Measurements from ENCODE around the gene CSTF2. TPM values are rescaled to one million over a fixed set of nuclear protein-coding genes. Genes with fewer than 3 reads are reported as not detected.
"Not testable (repeated sequence)": the region's sequence is repeated elsewhere in the genome, so short reads cannot be mapped to it uniquely, and the experiment has no call there.

Gene CSTF2
- polyA plus RNA-seq, 1 donor (not counting 4 experiments of a cell fraction or from before 2014, with no cell fraction given): 29.5 TPM

- Histone ChIP-seq H3K79me2 (ENCODE audit: control insufficient read depth, insufficient read depth, low read length) (no peaks in the 10 kb centered on the region), H3K4me3 (ENCODE audit: control insufficient read depth in 2 of 3, extremely low read depth in 1 of 3, insufficient read depth in 2 of 3, low read depth in 1 of 3, low read length in 3 of 3) (no peak overlapping the region), H3K4me1 (ENCODE audit: control insufficient read depth, extremely low read depth, insufficient read depth, low read length) (no peaks in the 10 kb centered on the region), H3K9me1 (ENCODE audit: control insufficient read depth, extremely low read depth, insufficient read depth, low read length) (no peaks in the 10 kb centered on the region), H3K27me3 (ENCODE audit: control insufficient read depth, extremely low read depth, insufficient read depth, low read length) (no peaks in the 10 kb centered on the region), H3K9ac (ENCODE audit: control insufficient read depth, extremely low read depth, insufficient read depth, low read length) (no peak overlapping the region), H4K20me1 (ENCODE audit: control insufficient read depth, extremely low read depth, insufficient read depth, low read length) (no peaks in the 10 kb centered on the region), H2AFZ (ENCODE audit: control insufficient read depth, low read length) (no peak overlapping the region), H3K27ac (ENCODE audit: control insufficient read depth, insufficient read depth, low read length) (no peak overlapping the region), H3K4me2 (ENCODE audit: control insufficient read depth, extremely low read depth, insufficient read depth, low read depth, low read length) (no peak overlapping the region), H3K9me3 (ENCODE audit: control insufficient read depth, low read depth, low read length) (no peaks in the 10 kb centered on the region), H3K36me3 (ENCODE audit: control insufficient read depth in 2 of 2, extremely low read depth in 1 of 2, insufficient read depth in 2 of 2, low read length in 2 of 2) (no peaks in the 10 kb centered on the region)
- no peak for TF ChIP-seq EZH2 (IDR thresholded peaks at IDR 0.05; ENCODE audit: low read length)
- no peak for TF ChIP-seq CTCF (optimal IDR thresholded peaks at IDR 0.05 in 1 of 3, IDR thresholded peaks at IDR 0.05 in 1 of 3, conservative IDR thresholded peaks at IDR 0.05 in 1 of 3; ENCODE audit: extremely low read depth in 1 of 3, insufficient read depth in 2 of 3, low read length in 3 of 3)
- dilution Hi-C loops (cut with MboI; ENCODE audit: extremely low pct_ligation_motif_present, low sequenced_read_pairs): no loop called here
- FAIRE-seq (no peak), DNase-seq (ENCODE audit: low read depth, low spot score) (no peak)
Observed at GRCh38 chrX:100802843-100803242, 17.3 kb upstream of the CSTF2 start.

GRCh38 chrX:100804780-100805179 lies 15.4 kb upstream of the CSTF2 start:
- no peak overlapping the region for H3K4me3 ChIP-seq (ENCODE audit: control insufficient read depth in 2 of 3, extremely low read depth in 1 of 3, insufficient read depth in 2 of 3, low read depth in 1 of 3, low read length in 3 of 3)
- no peak overlapping the region for H3K9ac ChIP-seq (ENCODE audit: control insufficient read depth, extremely low read depth, insufficient read depth, low read length)
- H3K4me1 ChIP-seq (ENCODE audit: control insufficient read depth, extremely low read depth, insufficient read depth, low read length): no peaks in the 10 kb centered on the region
- H3K9me3 ChIP-seq (ENCODE audit: control insufficient read depth, low read depth, low read length): no peaks in the 10 kb centered on the region
- no peak for FAIRE-seq
- no peaks in the 10 kb centered on the region for H3K36me3 ChIP-seq (ENCODE audit: control insufficient read depth in 2 of 2, extremely low read depth in 1 of 2, insufficient read depth in 2 of 2, low read length in 2 of 2)
- dilution Hi-C loops (cut with MboI; ENCODE audit: extremely low pct_ligation_motif_present, low sequenced_read_pairs): no loop called here
- H3K4me2 ChIP-seq (ENCODE audit: control insufficient read depth, extremely low read depth, insufficient read depth, low read depth, low read length): no peak overlapping the region
- no peaks in the 10 kb centered on the region for H4K20me1 ChIP-seq (ENCODE audit: control insufficient read depth, extremely low read depth, insufficient read depth, low read length)
- H3K27me3 ChIP-seq (ENCODE audit: control insufficient read depth, extremely low read depth, insufficient read depth, low read length): no peaks in the 10 kb centered on the region
- DNase-seq (ENCODE audit: low read depth, low spot score): no peak
- no peaks in the 10 kb centered on the region for H3K79me2 ChIP-seq (ENCODE audit: control insufficient read depth, insufficient read depth, low read length)
- TF ChIP-seq CTCF (optimal IDR thresholded peaks at IDR 0.05 in 1 of 3, IDR thresholded peaks at IDR 0.05 in 1 of 3, conservative IDR thresholded peaks at IDR 0.05 in 1 of 3; ENCODE audit: extremely low read depth in 1 of 3, insufficient read depth in 2 of 3, low read length in 3 of 3) (no peak), EZH2 (IDR thresholded peaks at IDR 0.05; ENCODE audit: low read length) (no peak)
- H2AFZ ChIP-seq (ENCODE audit: control insufficient read depth, low read length): no peak overlapping the region
- no peaks in the 10 kb centered on the region for H3K9me1 ChIP-seq (ENCODE audit: control insufficient read depth, extremely low read depth, insufficient read depth, low read length)
- H3K27ac ChIP-seq (ENCODE audit: control insufficient read depth, insufficient read depth, low read length): no peak overlapping the region

DNA sequence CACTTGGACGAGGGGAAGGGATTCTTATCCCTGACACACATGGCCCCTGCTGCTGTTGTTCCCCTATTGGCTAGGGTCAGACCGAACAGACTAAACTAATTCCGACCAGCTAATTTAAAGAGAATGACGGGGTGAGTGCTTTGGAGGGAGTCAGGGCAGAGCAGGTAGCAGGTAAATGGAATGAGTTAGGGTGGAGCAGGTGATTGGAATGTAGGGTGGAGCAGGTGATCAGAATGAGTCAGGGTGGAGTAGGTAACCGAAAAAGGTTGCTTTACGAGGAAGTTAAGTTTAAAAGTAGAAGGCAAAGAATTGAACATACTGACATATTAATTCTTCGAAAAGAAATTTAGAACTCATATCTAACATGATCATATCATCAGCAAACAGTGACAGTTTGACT lies 11.9 kb upstream of the CSTF2 start:
- DNase-seq (ENCODE audit: low read depth, low spot score); H3K9me1 ChIP-seq (ENCODE audit: control insufficient read depth, extremely low read depth, insufficient read depth, low read length): not testable (repeated sequence)

More for the DNA sequence above, 11.9 kb upstream of the CSTF2 start:
- H3K36me3 ChIP-seq (ENCODE audit: control insufficient read depth in 2 of 2, extremely low read depth in 1 of 2, insufficient read depth in 2 of 2, low read length in 2 of 2); H3K9ac ChIP-seq (ENCODE audit: control insufficient read depth, extremely low read depth, insufficient read depth, low read length); H3K4me2 ChIP-seq (ENCODE audit: control insufficient read depth, extremely low read depth, insufficient read depth, low read depth, low read length); H2AFZ ChIP-seq (ENCODE audit: control insufficient read depth, low read length); H3K4me3 ChIP-seq (ENCODE audit: control insufficient read depth in 2 of 3, extremely low read depth in 1 of 3, insufficient read depth in 2 of 3, low read depth in 1 of 3, low read length in 3 of 3); H3K79me2 ChIP-seq (ENCODE audit: control insufficient read depth, insufficient read depth, low read length); H3K27me3 ChIP-seq (ENCODE audit: control insufficient read depth, extremely low read depth, insufficient read depth, low read length); dilution Hi-C loops (cut with MboI; ENCODE audit: extremely low pct_ligation_motif_present, low sequenced_read_pairs); H3K27ac ChIP-seq (ENCODE audit: control insufficient read depth, insufficient read depth, low read length); H3K9me3 ChIP-seq (ENCODE audit: control insufficient read depth, low read depth, low read length); H3K4me1 ChIP-seq (ENCODE audit: control insufficient read depth, extremely low read depth, insufficient read depth, low read length); FAIRE-seq; H4K20me1 ChIP-seq (ENCODE audit: control insufficient read depth, extremely low read depth, insufficient read depth, low read length): not testable (repeated sequence)

Measured in keratinocyte (primary cell).